Spinal cord (tissue), 10 donors: ENCODE measurements around the gene ST3GAL3. TPM values are rescaled to one million over a fixed set of nuclear protein-coding genes. Genes with fewer than 3 reads are reported as not detected.

Source experiments
- DNase-seq, 6 donors: peaks; one replicate each; pipeline versions ENCODE4 v3.0.0 to v3.0.0-alpha.2; 2013 to 2015; ENCODE audit warnings: low spot score in 6 of 6, low read depth in 4 of 6
- H3K27ac ChIP-seq: one replicate; pipeline ENCODE4 v1.5.1; 2013; ENCODE audit warnings: low read depth, low read length, control low read depth
- H3K27me3 ChIP-seq: one replicate; pipeline ENCODE4 v1.6.1; 2013; ENCODE audit warnings: low read length; ENCODE audit not compliant: control insufficient read depth, insufficient read depth
- H3K36me3 ChIP-seq: one replicate; pipeline ENCODE4 v1.6.1; 2013; ENCODE audit warnings: low read length; ENCODE audit not compliant: control insufficient read depth, insufficient read depth
- H3K4me1 ChIP-seq: one replicate; pipeline ENCODE4 v1.6.1; 2013; ENCODE audit warnings: low read length; ENCODE audit not compliant: control insufficient read depth, insufficient read depth
- H3K4me3 ChIP-seq: one replicate; pipeline ENCODE4 v1.5.1; 2013; ENCODE audit warnings: low read depth, low read length, control low read depth
- H3K9me3 ChIP-seq: one replicate; pipeline ENCODE4 v1.6.1; 2013; ENCODE audit warnings: low read length; ENCODE audit not compliant: control insufficient read depth, insufficient read depth
- WGBS: methylation state at CpG from one replicate; pipeline ENCODE4 v1.1.5; 2013; ENCODE audit warnings: missing lambda C conversion rate; ENCODE audit not compliant: insufficient coverage; 5-methylcytosine and 5-hydroxymethylcytosine counted together
- polyA plus RNA-seq, 2 donors: library from polyadenylated mRNA; unstranded; fragments of 120-200 nt; gene quantifications; one replicate each; pipeline ENCODE4 v1.2.1, GENCODE V29; 2013; ENCODE audit not compliant: insufficient read length in 2 of 2
- total RNA-seq, 2 donors: library from RNA; depleted of rRNA in 1 of 2; stranded (reverse); fragments of 120-200 nt in 1 of 2; fragments of >200 nt in 1 of 2; gene quantifications; one replicate each; pipeline versions ENCODE4 v1.2.3 to v1.2.4, GENCODE V29; 2013 to 2014
- donor health status: healthy.

The ST3GAL3 gene
- total and polyA plus RNA-seq, 4 donors: 29.6 to 71.0 (median 52.9) TPM

GRCh38 chr1:43849670-43850069, 142.3 kb downstream of the ST3GAL3 start:
- no peaks in the 10 kb centered on the region for H3K36me3 ChIP-seq
- WGBS: no CpG with 5 or more reads among the region's 1 CpG
- no peak overlapping the region for H3K4me3 ChIP-seq
- H3K9me3 ChIP-seq: no peaks in the 10 kb centered on the region
- no peaks in the 10 kb centered on the region for H3K27me3 ChIP-seq
- peak in 1 of 6 donors; percentile 11 for DNase-seq
- no peaks in the 10 kb centered on the region for H3K4me1 ChIP-seq
- no peak overlapping the region for H3K27ac ChIP-seq

DNA sequence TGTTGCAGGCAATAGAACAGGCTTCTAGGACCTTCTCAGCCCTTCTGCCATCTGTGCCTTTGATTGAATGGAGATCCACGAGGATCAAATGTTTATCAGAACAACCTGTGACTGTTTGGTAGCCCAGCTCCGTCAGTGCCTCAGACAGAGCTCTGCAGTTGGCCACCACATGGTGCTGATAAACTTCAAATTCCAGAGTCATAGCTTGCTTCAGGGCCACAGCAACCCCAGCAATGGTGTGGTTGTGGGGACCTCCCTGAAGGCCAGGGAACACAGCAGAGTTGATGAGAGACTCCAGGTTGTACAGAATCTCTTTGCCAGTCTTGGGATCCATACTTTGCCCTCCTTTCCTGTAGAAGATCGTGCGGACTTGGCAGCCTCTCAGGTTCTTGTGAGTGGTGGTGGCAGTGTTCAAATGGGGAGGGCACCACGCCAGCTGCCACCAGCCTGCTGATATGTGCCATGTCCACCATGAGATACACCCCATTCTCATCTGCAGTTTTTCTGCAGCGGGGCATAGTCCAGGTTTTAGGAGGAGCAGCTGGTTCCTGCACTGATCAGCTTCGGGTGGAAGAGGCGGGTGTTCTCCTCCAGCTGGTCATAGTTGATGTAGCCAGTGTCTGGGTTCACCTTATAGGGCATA, 143.4 kb downstream of the ST3GAL3 start:
- Histone ChIP-seq H3K36me3 (no peaks in the 10 kb centered on the region), H3K4me3 (no peak overlapping the region), H3K27me3 (no peaks in the 10 kb centered on the region), H3K9me3 (no peaks in the 10 kb centered on the region), H3K4me1 (no peaks in the 10 kb centered on the region), H3K27ac (no peak overlapping the region)
- 96% methylated on average over 5 of the region's 8 CpGs for WGBS
- DNase-seq: no peak

DNA sequence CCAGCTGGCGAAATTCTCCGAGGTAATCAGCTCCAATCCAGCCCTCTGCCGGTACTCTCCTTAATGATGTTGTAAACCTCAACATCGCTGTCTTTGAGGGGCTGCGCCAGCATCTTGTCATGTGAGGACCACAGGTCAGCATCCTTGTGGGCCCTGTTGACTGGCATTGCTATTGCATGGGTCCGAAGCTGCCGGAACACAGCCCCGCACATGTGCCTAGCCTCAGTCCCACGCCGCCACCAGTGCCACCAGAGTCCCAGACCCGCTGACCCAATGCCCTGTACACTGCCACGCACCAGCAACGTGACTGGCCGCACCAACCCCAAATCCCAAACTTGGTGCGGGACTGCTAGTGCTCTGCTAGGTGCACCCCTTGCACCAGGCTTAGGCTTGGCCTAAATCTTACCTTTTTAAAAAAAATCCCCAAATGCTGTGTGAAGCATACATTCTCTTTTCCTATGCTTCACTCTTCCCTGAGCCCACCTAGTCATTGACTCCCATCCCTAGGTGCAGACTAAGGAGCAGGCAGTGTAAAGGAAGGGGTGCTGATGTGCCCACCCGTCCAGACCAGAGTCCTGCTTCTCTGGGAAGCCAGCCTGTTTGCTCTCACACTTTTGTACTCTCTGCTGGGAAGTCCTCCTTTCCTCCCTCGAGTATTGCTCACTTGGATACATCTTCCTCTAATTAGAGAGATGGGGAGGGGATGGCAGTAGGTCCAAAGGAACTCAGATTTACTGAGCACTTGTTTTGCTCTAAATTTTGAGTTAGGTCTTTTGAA, 144.4 kb downstream of the ST3GAL3 start:
- 93% methylated on average over 15 of the region's 17 CpGs for WGBS
- H3K9me3 ChIP-seq: no peaks in the 10 kb centered on the region
- H3K27ac ChIP-seq: no peak overlapping the region
- no peaks in the 10 kb centered on the region for H3K27me3 ChIP-seq
- no peaks in the 10 kb centered on the region for H3K36me3 ChIP-seq
- no peaks in the 10 kb centered on the region for H3K4me1 ChIP-seq
- DNase-seq: no peak
- no peak overlapping the region for H3K4me3 ChIP-seq

GRCh38 chr1:43853161-43853921, 146.0 kb downstream of the ST3GAL3 start:
- peak in 2 of 6 donors; percentile 38 to 47 for DNase-seq
- H3K4me1 ChIP-seq: no peaks in the 10 kb centered on the region
- H3K27ac ChIP-seq: no peak overlapping the region
- H3K9me3 ChIP-seq: no peaks in the 10 kb centered on the region
- H3K4me3 ChIP-seq: no peak overlapping the region
- 57% methylated on average over 4 of the region's 7 CpGs for WGBS
- H3K27me3 ChIP-seq: no peaks in the 10 kb centered on the region
- H3K36me3 ChIP-seq: peaks cover 3% of the 10 kb centered on the region

DNA sequence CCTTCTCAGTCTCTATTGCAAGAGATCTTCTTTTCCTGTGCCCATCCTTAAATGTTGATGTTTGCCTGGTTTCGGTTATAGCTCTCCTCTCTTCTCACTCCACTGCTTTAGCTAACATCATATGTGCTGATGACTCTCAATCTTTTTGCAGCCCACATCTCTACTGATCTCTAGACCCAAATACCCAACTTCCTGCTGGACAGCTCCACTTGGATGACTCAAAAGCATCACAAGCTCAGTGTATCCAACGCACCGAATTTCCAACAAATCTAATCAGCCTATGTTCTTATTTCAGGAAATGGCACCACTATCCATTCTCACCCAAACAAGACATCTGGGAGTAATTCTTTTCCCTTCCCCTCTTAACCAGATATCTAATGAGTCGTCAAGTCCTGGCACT, 147.1 kb downstream of the ST3GAL3 start:
- WGBS: 95% methylated on average over 4 of the region's 4 CpGs
- no peak for DNase-seq
- H3K27me3 ChIP-seq: no peaks in the 10 kb centered on the region
- H3K4me1 ChIP-seq: no peaks in the 10 kb centered on the region
- H3K4me3 ChIP-seq: no peak overlapping the region
- H3K27ac ChIP-seq: no peak overlapping the region
- no peaks in the 10 kb centered on the region for H3K9me3 ChIP-seq
- peaks cover 5% of the 10 kb centered on the region for H3K36me3 ChIP-seq

GRCh38 chr1:43856188-43856587, 148.9 kb downstream of the ST3GAL3 start:
- DNase-seq: no peak

GRCh38 chr1:43857163-43857562, 149.8 kb downstream of the ST3GAL3 start:
- Histone ChIP-seq H3K4me3 (no peak overlapping the region), H3K9me3 (no peaks in the 10 kb centered on the region), H3K4me1 (no peaks in the 10 kb centered on the region), H3K27me3 (no peaks in the 10 kb centered on the region), H3K27ac (no peak overlapping the region), H3K36me3 (peaks cover 10% of the 10 kb centered on the region)
- no peak for DNase-seq

More at GRCh38 chr1:43856188-43856587, 148.9 kb downstream of the ST3GAL3 start:
- Histone ChIP-seq H3K36me3 (peaks cover 8% of the 10 kb centered on the region), H3K27ac (no peak overlapping the region), H3K4me1 (no peaks in the 10 kb centered on the region), H3K4me3 (no peak overlapping the region), H3K9me3 (no peaks in the 10 kb centered on the region), H3K27me3 (no peaks in the 10 kb centered on the region)
- WGBS: no CpG with 5 or more reads among the region's 5 CpGs

GRCh38 chr1:43858324-43858723, 151.0 kb downstream of the ST3GAL3 start:
- H3K36me3 ChIP-seq: peaks cover 10% of the 10 kb centered on the region
- no peak overlapping the region for H3K4me3 ChIP-seq
- 7% methylated on average over 2 of the region's 2 CpGs for WGBS
- no peaks in the 10 kb centered on the region for H3K9me3 ChIP-seq
- H3K4me1 ChIP-seq: no peaks in the 10 kb centered on the region
- no peaks in the 10 kb centered on the region for H3K27me3 ChIP-seq
- peak in 1 of 6 donors; percentile 85 for DNase-seq
- H3K27ac ChIP-seq: no peak overlapping the region

- H3K4me3 ChIP-seq: no peak overlapping the region
- peaks cover 10% of the 10 kb centered on the region for H3K36me3 ChIP-seq
- H3K27me3 ChIP-seq: no peaks in the 10 kb centered on the region
- DNase-seq: no peak
- 100% methylated on average over 1 of the region's 3 CpGs for WGBS
- no peaks in the 10 kb centered on the region for H3K9me3 ChIP-seq
- no peak overlapping the region for H3K27ac ChIP-seq
- H3K4me1 ChIP-seq: no peaks in the 10 kb centered on the region
These were observed 154.0 kb downstream of the ST3GAL3 start for GRCh38 chr1:43861337-43861736.
